HG03025 (cell line): ENCODE measurements around the gene PMEPA1.

Experiments used
- ATAC-seq: cut with Tn5 transposase; IDR thresholded peaks from one replicate; pipeline ENCODE4 v1.9.1; 2021; ENCODE audit warnings: mild to moderate bottlenecking, moderate library complexity; ENCODE audit not compliant: unreplicated experiment, low FRiP score

PMEPA1 gene

DNA sequence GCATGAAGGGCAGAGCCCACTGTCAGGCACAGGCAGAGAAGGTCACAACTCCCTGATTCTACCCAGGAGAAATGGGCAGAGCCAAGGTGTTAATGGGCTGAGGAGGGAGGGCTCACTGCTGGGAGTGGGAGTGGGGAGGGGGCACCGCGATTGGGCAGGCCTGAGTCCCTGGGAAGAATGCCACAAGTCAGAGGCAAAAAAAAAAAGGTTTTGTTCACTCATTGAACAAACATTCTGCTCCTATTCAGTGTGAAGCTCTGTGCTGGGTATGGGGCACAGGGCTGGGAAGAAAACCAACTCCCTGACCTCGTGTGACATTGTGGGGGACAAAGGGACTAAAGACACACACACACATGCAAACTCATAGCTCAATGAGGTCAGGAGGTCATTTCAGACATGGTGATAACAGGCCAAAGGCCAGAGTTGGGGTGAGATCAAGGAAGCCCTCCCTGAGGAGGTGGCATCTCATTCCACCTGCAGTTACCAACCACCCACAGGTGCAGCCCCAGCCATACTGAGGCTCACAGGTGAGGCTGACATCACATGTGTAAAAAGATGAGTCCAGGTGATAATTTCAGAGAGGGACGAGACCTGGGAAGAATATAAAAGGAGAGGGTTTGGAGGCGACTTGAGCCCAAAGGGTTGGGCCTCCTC lies 3.2 kb upstream of the PMEPA1 start:
- no peak for ATAC-seq

DNA sequence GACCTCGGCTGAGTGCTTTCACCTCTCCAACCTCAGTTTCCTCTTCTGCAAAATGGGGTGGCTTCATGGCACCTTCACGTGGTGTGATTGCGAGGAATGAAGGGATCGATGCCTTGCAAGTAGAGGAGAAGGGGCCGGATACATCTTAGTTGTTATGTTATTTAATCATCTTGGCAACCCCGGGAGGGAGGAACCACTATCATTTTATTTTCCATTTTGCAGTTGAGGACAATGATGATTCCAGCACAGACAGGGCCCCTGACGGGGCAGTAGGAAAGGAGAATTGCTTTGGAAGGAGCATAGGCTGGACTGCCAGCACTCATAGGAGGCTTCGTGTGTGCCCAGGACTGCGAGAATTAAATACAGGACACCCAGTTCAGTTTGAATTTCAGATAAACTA lies 2.5 kb upstream of the PMEPA1 start:
- ATAC-seq = no peak

DNA sequence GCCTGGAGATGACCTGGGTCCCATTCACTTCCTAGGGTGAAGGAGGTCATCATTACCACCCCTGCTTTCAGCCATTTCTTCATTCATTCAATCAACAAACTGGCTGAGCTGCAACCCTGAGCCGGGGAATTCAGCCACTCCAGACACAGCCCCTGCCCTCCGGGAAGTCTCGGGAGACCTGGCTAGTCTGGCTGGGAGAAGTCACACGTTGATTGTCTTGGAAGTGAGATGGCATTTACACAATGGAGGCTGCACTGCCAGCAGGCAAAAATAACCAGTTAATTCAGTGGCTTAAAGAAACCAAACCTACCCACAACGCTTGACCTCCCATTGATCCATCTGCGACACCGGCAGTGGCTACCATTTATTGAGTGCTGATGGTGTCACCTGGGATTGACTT lies 2.0 kb upstream of the PMEPA1 start:
- no peak for ATAC-seq

DNA sequence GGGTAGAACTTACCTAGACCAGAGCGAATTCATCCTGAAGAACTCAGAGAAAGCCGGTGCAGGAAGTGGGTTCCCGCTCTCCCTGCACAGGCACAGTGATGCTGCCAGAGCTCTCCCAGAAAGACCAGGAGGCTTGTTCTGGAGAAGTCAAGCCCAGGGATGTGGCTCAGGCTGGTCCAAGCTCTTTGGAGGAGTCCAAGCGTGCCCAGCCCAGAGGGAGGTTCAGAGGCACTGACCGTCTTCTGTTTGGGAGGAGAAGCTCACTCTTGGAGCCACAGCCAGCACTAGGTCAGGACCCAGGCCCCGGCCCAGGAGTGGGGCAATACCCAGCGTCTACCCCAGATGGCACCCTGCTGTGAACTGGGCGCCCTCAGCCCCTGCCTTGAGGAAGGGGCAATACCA lies 1.5 kb upstream of the PMEPA1 start:
- ATAC-seq = no peak

DNA sequence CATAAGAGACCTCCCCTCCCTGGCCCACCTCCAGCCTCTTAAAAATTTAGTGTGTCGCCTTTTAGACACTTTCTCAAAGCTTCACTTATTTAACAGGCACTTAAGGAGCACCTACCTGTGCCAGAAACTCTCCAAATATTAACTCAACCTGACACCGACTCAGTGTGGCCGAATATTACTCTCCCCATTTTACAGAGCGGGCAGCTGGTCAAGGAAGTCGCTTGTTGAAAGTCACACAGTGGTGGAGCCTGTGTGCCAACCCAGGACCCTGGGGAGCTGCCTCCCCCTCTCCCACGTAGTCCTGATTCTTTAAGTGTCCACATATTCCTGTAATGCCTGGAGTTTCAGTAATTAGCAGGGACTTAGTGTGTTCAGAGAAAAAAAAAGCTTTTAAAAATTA lies 1.0 kb upstream of the PMEPA1 start:
- ATAC-seq = no peak

DNA sequence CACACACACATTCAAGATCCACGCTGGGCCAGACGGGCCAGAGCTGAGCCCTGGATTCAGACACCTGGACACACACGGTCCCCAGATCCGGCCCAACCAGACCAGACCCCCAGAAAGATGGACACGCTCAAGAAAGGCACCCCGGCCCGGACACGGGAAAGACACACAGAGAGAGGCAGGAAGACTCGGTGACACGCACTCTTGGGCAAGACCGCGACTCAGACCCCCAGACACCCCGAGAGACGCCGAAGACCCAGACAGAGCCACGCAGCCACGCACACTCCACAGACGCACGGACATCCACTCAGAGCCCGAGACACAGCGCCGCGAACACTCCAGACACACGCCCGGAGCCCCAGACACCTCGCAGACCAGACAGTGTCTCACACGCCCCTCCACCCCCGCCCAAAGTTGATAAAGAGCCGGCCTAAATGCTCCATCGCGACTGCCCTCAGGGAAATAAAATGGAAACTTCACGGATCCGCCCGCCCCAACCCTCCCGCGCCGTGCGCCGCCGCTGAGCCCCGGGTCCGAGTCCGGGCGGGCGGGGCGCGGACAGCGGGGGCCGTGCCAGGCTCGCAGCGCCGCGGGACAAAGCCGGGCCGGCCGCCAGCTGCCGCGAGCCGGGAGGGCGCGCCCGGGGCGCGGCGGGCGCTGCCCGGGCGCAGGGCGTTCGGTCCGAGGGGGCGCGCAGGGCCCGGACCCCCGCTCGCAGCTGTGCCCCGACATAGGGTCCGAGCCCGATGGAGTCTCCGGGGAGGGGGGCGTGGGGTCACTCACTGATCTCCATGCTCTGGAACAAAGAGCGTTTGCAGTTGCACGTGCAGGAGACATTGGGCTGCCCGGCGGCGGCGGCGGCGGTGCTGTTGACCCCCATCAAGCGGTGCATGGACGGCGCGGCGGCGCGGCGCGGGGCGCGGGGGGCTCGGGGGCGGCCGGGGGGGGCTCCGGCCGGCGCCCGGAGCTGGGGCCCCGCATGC lies 831 bp downstream of the PMEPA1 start:
- no peak for ATAC-seq

DNA sequence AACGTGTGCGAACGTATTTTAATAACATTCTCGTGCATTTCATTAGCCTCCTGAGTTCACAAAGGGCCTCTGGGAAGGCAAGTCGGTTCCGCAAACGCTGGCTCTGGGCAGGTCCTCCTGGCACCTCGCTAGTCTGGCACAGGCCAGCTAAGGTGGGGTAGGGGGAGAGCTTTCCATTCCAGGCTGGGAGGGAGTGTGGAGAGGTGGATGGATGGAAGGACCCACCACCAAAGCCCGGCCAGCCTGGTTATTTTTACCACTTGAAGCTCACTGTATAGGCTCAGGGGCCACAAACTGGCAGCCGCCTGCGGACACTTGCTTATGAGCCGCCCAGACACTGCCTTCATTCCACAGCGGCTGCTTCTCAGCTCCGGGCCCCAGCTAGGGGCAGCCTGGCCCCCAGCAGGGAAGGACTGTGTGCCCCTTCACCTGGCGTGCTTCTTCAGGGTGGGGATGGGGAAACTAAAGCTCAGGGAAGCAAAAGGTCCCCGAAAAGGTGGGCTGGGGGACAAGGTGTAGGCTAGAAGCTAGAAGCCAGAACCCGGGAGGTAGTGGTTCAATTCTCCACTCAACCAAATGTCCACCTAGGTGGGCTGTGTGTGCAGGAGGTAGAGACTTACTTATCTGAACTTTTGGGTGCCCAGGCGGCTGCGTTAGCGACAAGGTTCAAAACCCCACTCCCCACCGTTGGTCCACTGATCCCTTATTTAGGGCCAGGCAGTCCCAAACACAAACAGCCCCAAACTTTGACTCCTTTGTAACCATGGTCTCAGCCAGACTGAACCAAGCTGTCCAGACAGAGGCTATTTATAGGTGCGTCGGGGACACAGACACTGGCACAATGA lies 1.7 kb downstream of the PMEPA1 start:
- no peak for ATAC-seq

DNA sequence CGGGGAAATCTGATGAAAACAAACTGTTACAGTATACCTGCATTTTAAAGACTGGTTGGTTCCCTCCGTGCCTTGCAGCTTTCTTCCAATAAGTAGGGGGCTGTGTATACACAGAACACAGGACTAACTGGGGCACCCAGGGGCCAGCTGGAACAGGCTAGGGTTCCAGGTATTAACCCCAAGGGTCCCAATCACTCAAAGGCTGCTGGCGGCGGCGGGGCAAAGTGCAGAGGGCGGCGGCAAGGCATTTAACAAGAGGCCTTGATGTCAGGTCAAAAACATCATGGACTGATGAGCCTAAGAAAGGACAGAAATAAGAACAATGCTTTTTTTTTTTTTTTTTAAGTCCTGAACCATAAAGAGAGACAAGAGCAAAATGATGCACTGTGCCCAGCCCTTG lies 2.5 kb downstream of the PMEPA1 start:
- no peak for ATAC-seq

DNA sequence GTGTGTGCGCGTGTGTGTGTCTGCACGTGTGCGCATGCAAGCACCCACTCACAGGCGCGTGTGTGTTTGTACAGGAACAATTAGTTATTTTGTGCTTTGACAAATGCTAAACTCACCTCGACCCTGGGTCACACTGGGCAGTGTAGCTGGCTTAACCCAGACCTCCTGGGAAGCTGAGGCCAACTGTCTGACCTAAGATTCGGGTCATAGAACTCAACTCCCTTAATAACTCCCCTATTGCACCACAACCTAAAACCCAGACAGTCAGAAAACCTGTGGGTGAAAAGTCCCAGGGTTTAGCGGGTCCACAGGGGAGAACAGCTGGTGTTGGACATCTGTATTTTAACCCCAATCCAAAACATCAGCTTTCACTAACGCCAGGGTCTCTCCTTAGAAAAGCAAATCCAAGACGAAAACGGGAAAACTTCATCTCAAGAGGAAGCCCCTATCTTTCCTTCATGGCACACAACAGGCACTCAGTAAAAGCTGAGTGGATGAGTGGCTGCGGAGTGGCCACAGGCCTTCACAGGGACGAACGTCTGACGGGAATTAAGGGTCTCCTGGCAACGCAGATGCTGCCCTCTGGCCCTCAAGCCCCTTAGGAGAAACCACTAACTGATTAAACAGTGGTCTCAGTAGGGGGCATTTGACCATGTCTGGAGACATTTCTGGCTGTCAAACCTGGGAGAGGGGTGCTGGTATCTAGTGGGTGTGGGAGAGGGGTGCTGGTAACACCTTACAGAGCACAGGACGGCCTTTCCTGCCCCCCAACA lies 4.5 kb downstream of the PMEPA1 start:
- ATAC-seq = no peak

DNA sequence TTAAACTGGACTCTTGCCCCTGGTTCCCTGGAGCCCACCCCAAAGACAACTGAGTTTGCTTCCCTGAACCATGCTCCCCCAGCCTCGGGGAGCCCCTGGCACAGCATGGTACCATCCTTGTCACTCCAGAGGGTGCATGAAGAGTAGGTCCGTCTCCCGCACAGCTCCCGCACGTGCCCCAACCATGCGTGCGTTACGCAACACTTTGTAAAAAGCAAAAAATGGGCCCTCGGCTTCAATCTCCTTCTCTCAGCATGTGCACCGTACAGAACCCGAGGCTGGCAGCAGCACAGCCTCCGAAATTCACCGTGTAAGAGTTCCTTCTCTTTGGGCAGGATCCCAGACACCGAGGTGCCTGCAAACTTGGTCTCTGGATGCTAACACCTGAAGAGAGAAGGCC lies 5.6 kb downstream of the PMEPA1 start:
- no peak for ATAC-seq

DNA sequence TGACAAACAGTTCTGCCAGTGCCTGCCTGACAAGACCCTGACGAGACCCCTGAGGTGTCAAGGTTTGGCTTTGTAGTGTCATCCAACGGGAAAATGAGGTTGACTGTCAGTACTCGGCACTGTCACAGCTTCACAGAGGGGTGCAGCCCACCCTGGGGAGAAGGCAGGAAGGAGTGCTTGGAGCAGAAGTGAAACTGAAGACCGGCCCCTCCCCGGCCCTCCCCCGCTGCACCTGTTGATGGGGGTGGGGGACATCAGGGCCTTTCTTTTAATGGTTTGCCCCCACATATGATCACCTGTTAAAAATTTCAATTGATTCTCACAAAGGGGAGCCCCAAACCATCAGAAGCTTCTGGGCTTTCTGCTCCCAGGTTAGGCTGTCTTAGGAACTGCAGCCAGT lies 6.8 kb downstream of the PMEPA1 start:
- no peak for ATAC-seq

DNA sequence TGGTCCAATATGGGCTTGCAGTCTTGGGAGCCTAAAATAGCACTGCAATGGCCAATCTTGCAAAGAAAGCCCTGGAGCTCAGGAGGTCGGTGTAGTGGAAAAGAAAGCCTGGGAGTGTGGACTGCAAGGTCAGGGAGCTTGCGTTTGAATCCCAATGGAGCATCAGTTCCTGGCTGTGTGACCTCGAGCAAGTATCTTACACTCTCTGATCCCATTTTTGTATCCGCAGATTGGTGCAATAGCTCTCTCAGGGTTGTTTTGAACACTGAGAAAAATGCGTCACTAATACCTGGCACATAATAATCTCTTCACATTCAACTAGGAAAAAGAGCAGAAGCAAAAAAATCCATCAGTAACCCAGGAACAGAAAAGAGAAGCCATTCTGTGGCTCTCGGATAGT lies 7.3 kb downstream of the PMEPA1 start:
- ATAC-seq = no peak

DNA sequence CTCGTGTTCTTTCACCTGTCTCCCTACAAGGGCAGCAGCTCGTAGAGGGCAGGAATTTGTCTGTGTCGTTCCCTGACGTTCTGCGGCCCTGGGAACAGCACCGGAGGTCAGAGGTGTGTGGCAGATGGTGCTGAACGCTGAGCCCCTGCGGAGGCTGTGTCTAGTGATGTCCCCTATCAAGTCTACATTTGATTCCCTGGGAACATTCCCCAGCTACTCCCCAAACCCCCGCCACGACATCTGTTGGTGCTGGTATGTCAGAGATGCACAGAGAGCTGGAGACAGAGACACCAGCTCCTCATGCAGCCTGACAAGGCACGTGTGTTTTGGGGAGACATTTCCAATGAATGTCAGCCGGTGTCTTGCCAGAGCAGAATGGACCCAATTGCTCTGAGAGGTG lies 7.7 kb downstream of the PMEPA1 start:
- ATAC-seq = no peak

DNA sequence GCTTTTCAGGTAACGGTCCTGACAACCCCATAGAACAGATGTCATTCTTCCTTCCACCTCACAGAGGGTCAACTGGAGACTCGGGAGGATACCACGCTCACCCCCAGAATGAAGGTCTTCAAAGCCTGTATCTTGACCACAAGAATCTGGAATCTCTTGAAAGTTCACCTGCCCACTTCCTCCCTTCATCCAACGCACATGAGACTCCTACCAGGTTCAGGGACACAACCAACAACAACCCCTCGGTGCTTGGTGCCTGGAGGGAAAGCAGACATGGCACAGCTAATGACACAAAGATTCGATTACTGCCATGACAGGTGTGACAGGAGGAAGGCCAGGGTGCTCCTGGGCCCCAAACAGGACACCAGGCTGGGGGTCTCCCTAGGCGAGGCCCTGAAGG lies 8.2 kb downstream of the PMEPA1 start:
- ATAC-seq = no peak

DNA sequence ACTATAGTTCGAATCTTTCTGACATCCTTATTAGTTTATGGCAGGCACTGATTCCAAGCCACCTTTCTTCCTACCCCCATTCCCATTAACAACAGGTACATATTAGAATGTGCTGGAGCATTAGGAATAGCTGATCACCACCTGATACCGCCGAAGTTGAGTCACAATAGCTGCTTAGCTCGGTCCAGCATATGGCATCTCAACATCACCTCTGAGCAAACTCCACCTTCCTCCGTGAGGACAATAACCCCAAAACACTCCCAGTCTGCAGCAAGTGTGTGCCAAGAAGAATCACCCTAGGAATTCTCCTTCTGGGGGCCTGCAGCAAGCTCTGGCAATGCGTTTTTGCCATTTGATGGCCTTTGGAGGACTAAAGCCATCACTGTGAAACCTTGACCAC lies 8.7 kb downstream of the PMEPA1 start:
- no peak for ATAC-seq

DNA sequence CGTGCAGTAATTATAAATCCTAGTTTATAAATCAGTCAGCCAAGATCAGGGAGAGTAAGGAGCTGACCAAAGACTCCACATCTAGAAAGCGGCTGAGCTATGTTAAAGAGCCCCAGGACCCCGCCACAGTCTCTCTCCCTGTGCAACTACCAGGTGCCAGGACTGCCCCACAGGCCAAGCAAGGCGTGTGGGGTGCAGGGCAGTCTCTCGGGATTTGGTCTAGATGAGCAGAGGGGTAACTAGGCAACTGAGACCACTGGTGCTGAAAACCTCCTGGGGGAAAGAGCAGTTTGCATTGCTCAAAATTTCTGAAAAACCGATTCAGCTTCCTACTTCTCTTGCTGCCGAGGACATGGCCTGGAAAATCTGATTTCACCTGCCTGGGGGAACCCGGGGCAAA lies 10.4 kb downstream of the PMEPA1 start:
- no peak for ATAC-seq

DNA sequence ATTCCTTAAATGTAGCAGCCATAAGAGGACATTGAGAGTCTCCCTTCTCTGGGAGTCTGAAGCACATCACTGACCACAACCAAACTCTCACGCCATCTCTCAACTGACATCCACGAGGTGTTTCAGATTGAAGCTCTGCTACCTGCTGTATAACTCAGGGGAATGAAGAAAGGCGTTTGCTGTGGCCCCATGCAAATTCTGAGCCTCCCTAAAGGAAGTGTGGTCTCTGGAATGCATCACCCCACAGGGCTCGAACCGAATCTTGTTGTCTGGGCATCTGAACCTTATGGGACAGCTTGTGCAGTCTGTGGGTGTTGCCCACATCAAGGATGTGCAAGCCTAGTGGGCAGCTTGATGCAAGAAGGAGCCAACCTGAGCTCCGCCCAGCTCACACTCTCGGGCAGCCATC lies 10.9 kb downstream of the PMEPA1 start:
- ATAC-seq = no peak

DNA sequence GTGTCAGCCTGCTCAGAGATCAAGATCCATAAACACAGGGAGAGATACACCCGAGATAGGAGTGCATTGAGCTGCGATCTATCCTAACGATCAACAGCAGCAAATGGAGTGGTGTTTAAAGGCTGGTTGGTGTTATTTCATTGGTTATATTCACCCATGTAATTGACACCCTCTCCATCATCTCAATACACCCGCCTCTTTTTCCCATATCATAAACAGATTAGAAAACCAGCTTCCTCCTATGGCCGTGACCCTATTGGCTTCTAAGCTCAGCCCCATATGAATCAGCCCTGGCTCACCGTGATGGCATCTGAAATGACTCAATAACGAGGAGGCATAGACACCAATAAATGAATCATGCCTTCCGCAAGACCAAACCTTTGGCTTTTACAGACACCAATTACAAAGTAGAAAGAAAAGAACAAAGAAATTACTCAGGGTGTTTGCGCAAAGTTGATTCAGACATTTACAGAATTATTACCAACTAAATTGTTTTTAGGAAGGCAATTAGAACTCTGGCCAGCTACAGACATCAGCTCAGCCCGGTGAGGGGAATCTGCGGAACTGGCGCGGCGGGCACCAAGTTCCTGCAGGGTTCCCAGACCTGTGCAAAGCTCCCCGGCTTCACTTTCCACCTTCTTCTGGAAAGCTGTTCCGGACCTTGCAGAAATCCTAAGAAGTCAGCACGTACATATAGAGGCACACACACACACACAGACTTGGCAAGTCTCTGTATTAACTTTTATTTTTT lies 11.5 kb downstream of the PMEPA1 start:
- ATAC-seq = no peak

DNA sequence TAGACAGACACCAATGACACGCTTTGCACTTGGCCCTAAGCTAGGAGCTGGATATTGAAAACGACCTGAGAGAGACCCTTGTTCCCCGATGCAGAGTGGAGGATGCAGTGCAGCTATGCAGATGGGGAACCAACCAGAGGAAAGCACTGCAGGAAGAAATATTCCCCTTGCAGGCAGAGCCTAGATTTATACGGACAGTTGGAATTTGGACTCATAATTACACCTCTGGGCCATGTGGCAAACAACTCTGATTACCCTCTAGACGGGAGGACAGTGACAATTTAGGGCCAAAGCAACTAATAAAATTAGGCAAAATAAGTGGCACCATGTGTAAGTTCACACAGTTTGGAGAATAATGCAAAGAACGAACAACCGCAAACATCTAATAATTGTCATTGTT lies 12.3 kb downstream of the PMEPA1 start:
- ATAC-seq = no peak
